HepG2 (cell line): ENCODE results near the gene HMHB1. TPM values are rescaled to one million over a fixed set of nuclear protein-coding genes. Genes with fewer than 3 reads are reported as not detected.

ENCODE experiments used
- ATAC-seq: fragments of 200-7000 bp; cut with Tn5 transposase; 3 replicates; pipeline ENCODE4 v1.9.1; 2020; ENCODE audit warnings: mild to moderate bottlenecking, moderate library complexity
- BruUV-seq: library from RNA; stranded (reverse); fragments of 400-500 nt; replicated peaks from 2 replicates; lab custom pipeline; 2021; lab: Mats Ljungman, UMichigan
- CTCF ChIA-PET: fragments of 300-600 bp; formaldehyde crosslinking; extraction: SDS; loops from one replicate; lab custom pipeline; 2021; ENCODE audit warnings: low total read pairs, inconsistent platforms, low intra/inter-chr PET ratio; lab: Yijun Ruan, JAX
- POLR2A ChIA-PET: fragments of 350-600 bp; sonication (Branson Sonifier 250); formaldehyde crosslinking; loops from one replicate; lab custom pipeline; 2020; ENCODE audit warnings: antibody characterized with exemption, inconsistent platforms; lab: Yijun Ruan, JAX
- DNase-seq: peaks from one replicate; pipeline ENCODE4 v3.0.0-alpha.2; 2015; ENCODE audit warnings: low spot score
- FAIRE-seq: peaks from 3 replicates; lab custom pipeline; 2011; peaks lifted over from hg19 to GRCh38; lab: Jason Lieb, UNC
- H2AFZ ChIP-seq: one replicate; pipeline ENCODE4 v1.6.1; 2011; ENCODE audit warnings: low read length, inconsistent platforms
- H3K27ac ChIP-seq: fragments of 300-600 bp; 3 replicates; pipeline ENCODE4 v1.8.0; 2011; ENCODE audit warnings: mixed run types, mild to moderate bottlenecking, mixed read lengths, low read length, inconsistent platforms; ENCODE audit not compliant: insufficient read depth; ENCODE audit errors: extremely low read length
- H3K27me3 ChIP-seq, 2 experiments: fragments of 200-600 bp in 1 of 2; 2 replicates in 1 of 2; 3 replicates in 1 of 2; pipeline versions ENCODE4 v1.6.0 to v1.8.0; 2011; ENCODE audit warnings: low read length in 2 of 2, mild to moderate bottlenecking in 2 of 2, moderate library complexity in 2 of 2, inconsistent platforms in 1 of 2; ENCODE audit not compliant: insufficient read depth in 2 of 2, control insufficient read depth in 1 of 2
- H3K36me3 ChIP-seq, 2 experiments: fragments of 200-600 bp in 1 of 2; replicated peaks in 1 of 2; 2 replicates in 1 of 2; 3 replicates in 1 of 2; pipeline versions ENCODE4 v1.5.1 to v1.8.0; 2011; ENCODE audit warnings: low read length in 2 of 2, inconsistent platforms in 1 of 2; ENCODE audit not compliant: insufficient read depth in 2 of 2, control insufficient read depth in 1 of 2
- H3K4me1 ChIP-seq: 2 replicates; pipeline ENCODE4 v1.5.1; 2012; ENCODE audit warnings: low read length, inconsistent platforms; ENCODE audit not compliant: insufficient read depth
- H3K4me2 ChIP-seq: 2 replicates; pipeline ENCODE4 v1.6.0; 2011; ENCODE audit warnings: low read depth, low read length, inconsistent platforms
- H3K4me3 ChIP-seq, 3 experiments: fragments of 200-600 bp in 1 of 3; sonication (generic), shearing (Covaris generic) in 1 of 3; replicated peaks in 1 of 3; 2 replicates each; pipeline ENCODE4 v1.5.1; 2011 to 2016; ENCODE audit warnings: low read length in 3 of 3, inconsistent platforms in 2 of 3, low read depth in 2 of 3, mild to moderate bottlenecking in 2 of 3, control low read depth in 1 of 3, mixed read lengths in 1 of 3; ENCODE audit not compliant: insufficient read depth in 1 of 3
- H3K79me2 ChIP-seq: one replicate; pipeline ENCODE4 v1.6.1; 2011; ENCODE audit warnings: low read length, inconsistent platforms; ENCODE audit not compliant: insufficient read depth
- H3K9ac ChIP-seq: 2 replicates; pipeline ENCODE4 v1.6.0; 2011; ENCODE audit warnings: mild to moderate bottlenecking, low read depth, low read length, inconsistent platforms; ENCODE audit not compliant: insufficient read depth
- H3K9me3 ChIP-seq: 2 replicates; pipeline ENCODE4 v1.5.1; 2012; ENCODE audit warnings: mild to moderate bottlenecking, low read length
- H4K20me1 ChIP-seq: 2 replicates; pipeline ENCODE4 v1.6.0; 2011; ENCODE audit warnings: inconsistent platforms, mild to moderate bottlenecking, low read length, moderate library complexity; ENCODE audit not compliant: insufficient read depth
- ATF7-NPFF ChIP-seq: sonication (generic); formaldehyde crosslinking; IDR thresholded peaks from 2 replicates; pipeline ENCODE4 v1.8.1; 2023; ENCODE audit warnings: mild to moderate bottlenecking, low read depth, missing genetic modification reagents, moderate library complexity
- CTCF ChIP-seq: sonication (generic); formaldehyde crosslinking; IDR thresholded peaks from 2 replicates; pipeline ENCODE4 v1.5.0; 2020; ENCODE audit warnings: mild to moderate bottlenecking, missing genetic modification reagents, moderate library complexity
- STAG1 ChIP-seq: sonication (generic); formaldehyde crosslinking; IDR thresholded peaks from 2 replicates; pipeline ENCODE4 v1.4.0; 2020; ENCODE audit warnings: missing genetic modification reagents
- TFDP2 ChIP-seq: sonication (generic); formaldehyde crosslinking; IDR thresholded peaks from 2 replicates; pipeline ENCODE4 v1.4.0; 2020; ENCODE audit warnings: missing genetic modification reagents
- ZBTB34 ChIP-seq: sonication (generic); formaldehyde crosslinking; IDR thresholded peaks from 2 replicates; pipeline ENCODE4 v1.8.0; 2022; ENCODE audit warnings: mild to moderate bottlenecking, missing genetic modification reagents
- ZFP1 ChIP-seq: IDR thresholded peaks from 2 replicates; pipeline ENCODE4 v1.6.1; 2016
- ZFX ChIP-seq: sonication (generic); formaldehyde crosslinking; IDR thresholded peaks from 2 replicates; pipeline ENCODE4 v1.4.0; 2020; ENCODE audit warnings: mild to moderate bottlenecking, low read depth, missing genetic modification reagents, moderate library complexity
- ZNF567 ChIP-seq: sonication (generic); formaldehyde crosslinking; IDR thresholded peaks from 2 replicates; pipeline ENCODE4 v1.8.1; 2023; ENCODE audit warnings: mild to moderate bottlenecking, missing genetic modification reagents, borderline replicate concordance
- ZNF7 ChIP-seq: IDR thresholded peaks from 2 replicates; pipeline ENCODE4 v1.6.1; 2016; ENCODE audit warnings: missing biosample characterization, missing genetic modification reagents
- WGBS: methylation state at CpG from one replicate; pipeline ENCODE4 v1.1.6; 2017; ENCODE audit warnings: low lambda C conversion rate; 5-methylcytosine and 5-hydroxymethylcytosine counted together
- in situ Hi-C: cut with HindIII; loops from 2 replicates; pipeline ENCODE4 v1.10.0; 2017; ENCODE audit warnings: low pct_unique_long_range_greater_than_20kb; ENCODE audit not compliant: extremely low pct_ligation_motif_present
- intact Hi-C: fragments of 100-400 bp; cut with micrococcal nuclease; formaldehyde crosslinking; loops from one replicate; pipeline ENCODE4 v1.10.0; 2022; ENCODE audit not compliant: unreplicated experiment
- polyA plus RNA-seq, 8 experiments: library from polyadenylated mRNA; depleted of rRNA in 3 of 8; stranded (reverse) in 7 of 8; unstranded in 1 of 8; fragments of >200 nt; fragmentation: Illumina TruSeq in 4 of 8; extraction: Trizol in 4 of 8; gene quantifications; 2 replicates each; pipeline versions ENCODE4 v1.2.1 to v1.2.3, GENCODE V29; 2011 to 2016; ENCODE audit warnings: low read depth in 4 of 8, missing spikeins in 1 of 8, mixed read lengths in 1 of 8; ENCODE audit not compliant: insufficient read depth in 1 of 8
- total RNA-seq, 5 experiments: library from RNA; depleted of rRNA; stranded (reverse); fragments of >200 nt; fragmentation: Illumina TruSeq; extraction: Trizol; gene quantifications; 2 replicates each; pipeline ENCODE4 v1.2.3, GENCODE V29; 2016; ENCODE audit warnings: low read depth in 1 of 5

Gene HMHB1
- total and polyA plus RNA-seq, 2 of the 13 experiments (the other 11 are each of a cell fraction or from before 2014, with no cell fraction given), result not detected

- Histone ChIP-seq H3K27me3 (no peaks in the 10 kb centered on the region), H3K9ac (no peak overlapping the region), H3K79me2 (no peaks in the 10 kb centered on the region), H3K36me3 (no peaks in the 10 kb centered on the region), H4K20me1 (no peaks in the 10 kb centered on the region), H3K4me1 (peaks cover 5% of the 10 kb centered on the region; the same call in 1 of the 2 replicates), H3K27ac (no peak overlapping the region), H3K9me3 (no peaks in the 10 kb centered on the region), H3K4me2 (no peak overlapping the region), H2AFZ (no peak overlapping the region), H3K4me3 (no peak overlapping the region)
- POLR2A ChIA-PET, result no interaction called here
- CTCF ChIA-PET, result no interaction called here
- intact Hi-C loops, result no loop called here
- BruUV-seq, result no TSS peak
- in situ Hi-C loops, result no loop called here
- peak; percentile 25 for DNase-seq
- peak; percentile 88 for ATAC-seq
- TF ChIP-seq ZNF7 (CRISPR knock-in tag), result no peak
- peak; percentile 53 for TF ChIP-seq STAG1
- TF ChIP-seq ATF7-NPFF (CRISPR knock-in tag), result no peak
- peak; percentile 50 for TF ChIP-seq CTCF
- TF ChIP-seq ZFX (CRISPR knock-in tag), result 0 out of 2 replicates have a peak, but pooled peaks have one; percentile 32
- TF ChIP-seq TFDP2, result no peak
- TF ChIP-seq ZNF567 (CRISPR knock-in tag), result no peak
- TF ChIP-seq ZFP1 (CRISPR knock-in tag), result no peak
- no peak for TF ChIP-seq ZBTB34
- WGBS, result 0% methylated on average over 1 of the region's 1 CpG
- no peak for FAIRE-seq
Observed at GRCh38 chr5:143860211-143860610, 48.2 kb downstream of the HMHB1 start.
